ENCODE data around the gene ENOX1. TPM values are rescaled to one million over a fixed set of nuclear protein-coding genes. Genes with fewer than 3 reads are reported as not detected.

The ENOX1 gene
- total and polyA plus RNA-seq, 2 donors (not counting 3 experiments of a cell fraction or from before 2014, with no cell fraction given), result 0.17 to 0.97 TPM

- Histone ChIP-seq H3K4me2 (ENCODE audit: insufficient read depth, low read length) (no peak overlapping the region), H3K9me3 (replicated peaks; ENCODE audit: control insufficient read depth, insufficient read depth, low read length) (no peaks in the 10 kb centered on the region), H3K27ac (ENCODE audit: insufficient read depth, low read depth, low read length) (no peak overlapping the region), H3K9ac (replicated peaks; ENCODE audit: extremely low read depth, insufficient read depth, low read length) (no peak overlapping the region), H3K79me2 (ENCODE audit: control insufficient read depth, insufficient read depth, low read length) (no peaks in the 10 kb centered on the region), H3K27me3 (ENCODE audit: control insufficient read depth in 2 of 2, insufficient read depth in 2 of 2, low read length in 2 of 2) (peaks cover 0 to 2% of the 10 kb centered on the region in 2 experiments), H4K20me1 (replicated peaks; ENCODE audit: control insufficient read depth, extremely low read depth, insufficient read depth, low read length) (no peaks in the 10 kb centered on the region), H2AFZ (ENCODE audit: low read depth, low read length) (no peak overlapping the region), H3K4me3 (replicated peaks in 1 of 3; ENCODE audit: insufficient read depth in 1 of 3, low read depth in 1 of 3, low read length in 3 of 3) (no peak overlapping the region), H3K4me1 (ENCODE audit: control insufficient read depth, extremely low read depth, insufficient read depth, low read length) (no peaks in the 10 kb centered on the region), H3K9me1 (replicated peaks; ENCODE audit: control insufficient read depth, extremely low read depth, insufficient read depth, low read length) (no peaks in the 10 kb centered on the region), H3K36me3 (ENCODE audit: control insufficient read depth in 2 of 2, extremely low read depth in 1 of 2, insufficient read depth in 2 of 2, low read length in 2 of 2) (no peaks in the 10 kb centered on the region)
- no TSS peak for BruUV-seq (replicated peaks)
- DNase-seq (ENCODE audit: low read depth, low spot score), result no peak
- CTCF ChIA-PET, result interaction anchor here (0.6 kb wide), 1 partner anchor 35 kb away, joined by 3 read pairs; no protein-coding TSS in a partner anchor
- intact Hi-C loops (cut with micrococcal nuclease) (no loop called here), dilution Hi-C loops (cut with MboI; ENCODE audit: extremely low pct_ligation_motif_present, low sequenced_read_pairs) (no loop called here)
- TF ChIP-seq EZH2 (IDR thresholded peaks at IDR 0.05; ENCODE audit: borderline replicate concordance, low read depth, low read length, severe bottlenecking), result no peak
- TF ChIP-seq CTCF (IDR thresholded peaks at IDR 0.05; ENCODE audit: extremely low read depth in 1 of 2, insufficient read depth in 1 of 2, low read depth in 1 of 2, low read length in 2 of 2), result no peak
- no peak for TF ChIP-seq POLR2A (IDR thresholded peaks at IDR 0.05; ENCODE audit: low read depth, low read length)
- TF ChIP-seq POLR2AphosphoS5 (IDR thresholded peaks at IDR 0.05; ENCODE audit: insufficient read depth, low read depth, low read length), result no peak
- TF ChIP-seq GATA2 (IDR thresholded peaks at IDR 0.05; ENCODE audit: insufficient read depth, insufficient read length, low read depth, low read length), result no peak
- TF ChIP-seq JUN (IDR thresholded peaks at IDR 0.05; ENCODE audit: borderline replicate concordance, insufficient read depth, insufficient read length, low read depth), result no peak
- TF ChIP-seq FOS (IDR thresholded peaks at IDR 0.05; ENCODE audit: borderline replicate concordance, insufficient read depth, low read length), result no peak
- no peak for TF ChIP-seq MAX (IDR thresholded peaks at IDR 0.05; ENCODE audit: insufficient read depth, insufficient read length)
- TF ChIP-seq MYC (IDR thresholded peaks at IDR 0.05; ENCODE audit: low read depth, low read length), result no peak
- FAIRE-seq, result no peak
- POLR2A ChIA-PET, result no interaction called here
These were observed 58.4 kb downstream of the ENOX1 start for GRCh38 chr13:43728421-43728820.
